SK-N-SH (cell line): ENCODE data around the gene CFAP44.

Experiments used
- RAD21 ChIP-seq: IDR thresholded peaks from 2 replicates; pipeline ENCODE4 v1.6.1; 2012; ENCODE audit warnings: mild to moderate bottlenecking, low read length
- YY1 ChIP-seq: IDR thresholded peaks from 2 replicates; pipeline ENCODE4 v1.4.0; 2012; ENCODE audit warnings: low read depth, mild to moderate bottlenecking

- no peak for TF ChIP-seq YY1
- TF ChIP-seq RAD21 = no peak
These were observed 12.7 kb downstream of the CFAP44 start for GRCh38 chr3:113428581-113428980.
